Activated naive CD8-positive, alpha-beta T cell treated with anti-CD3 and anti-CD28 coated beads, Interleukin-2, amount 50 U/mL, for 24 hours (primary cell): ENCODE measurements around the gene SYTL2.

Source experiments
- ATAC-seq: fragments of 150-1000 bp; cut with Tn5 transposase; one replicate; pipeline ENCODE4 v1.10.0; 2021
- DNase-seq: peaks from one replicate; pipeline ENCODE4 v3.0.0; 2021
- H3K27ac Mint-ChIP-seq: one replicate; pipeline ENCODE4 v1.8.0; 2021; ENCODE audit warnings: mild to moderate bottlenecking, mixed read lengths
- H3K27me3 Mint-ChIP-seq: one replicate; pipeline ENCODE4 v1.8.0; 2021; ENCODE audit warnings: mixed read lengths
- H3K36me3 Mint-ChIP-seq: one replicate; pipeline ENCODE4 v1.8.0; 2021; ENCODE audit warnings: low read depth, mixed read lengths
- H3K4me1 Mint-ChIP-seq: one replicate; pipeline ENCODE4 v1.8.0; 2021; ENCODE audit warnings: mixed read lengths
- H3K4me3 Mint-ChIP-seq: one replicate; pipeline ENCODE4 v1.8.0; 2021; ENCODE audit warnings: mild to moderate bottlenecking, moderate library complexity, mixed read lengths
- H3K9me3 Mint-ChIP-seq: one replicate; pipeline ENCODE4 v1.8.0; 2021; ENCODE audit warnings: mixed read lengths

SYTL2 gene

DNA sequence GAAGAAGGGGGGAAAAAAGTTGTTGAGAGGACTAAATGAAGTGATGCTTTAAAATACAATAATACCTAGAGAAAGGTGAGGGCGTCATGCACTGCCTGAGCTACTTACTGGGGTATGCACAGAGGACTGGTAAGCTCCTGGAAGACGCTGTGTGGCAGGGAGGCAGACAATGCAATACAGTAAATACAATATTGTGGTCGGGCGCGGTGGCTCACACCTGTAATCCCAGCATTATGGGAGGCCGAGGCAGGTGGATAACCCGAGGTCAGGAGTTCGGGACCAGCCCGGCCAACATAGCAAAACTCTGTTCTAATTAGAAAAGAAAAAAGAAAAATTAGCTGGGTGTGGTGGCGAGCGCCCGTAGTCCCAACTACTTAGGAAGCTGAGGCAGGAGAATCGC lies 683 bp upstream of the SYTL2 start:
- DNase-seq (no peak), ATAC-seq (no peak)
- H3K36me3 Mint-ChIP-seq = no peaks in the 10 kb centered on the region
- no peaks in the 10 kb centered on the region for H3K9me3 Mint-ChIP-seq
- H3K4me3 Mint-ChIP-seq = peak overlapping the region; percentile 82
- H3K27ac Mint-ChIP-seq = no peak overlapping the region
- H3K27me3 Mint-ChIP-seq = peaks cover 7% of the 10 kb centered on the region
- peaks cover 28% of the 10 kb centered on the region for H3K4me1 Mint-ChIP-seq

GRCh38 chr11:85810521-85810870 lies 445 bp downstream of the SYTL2 start:
- DNase-seq (peak; percentile 9), ATAC-seq (no peak)
- Mint-ChIP-seq H3K4me3 (peak overlapping the region; percentile 82), H3K4me1 (peaks cover 28% of the 10 kb centered on the region), H3K27me3 (peaks cover 7% of the 10 kb centered on the region), H3K9me3 (no peaks in the 10 kb centered on the region), H3K27ac (peak overlapping the region; percentile 56), H3K36me3 (no peaks in the 10 kb centered on the region)

- peak; percentile 41 for ATAC-seq
- peaks cover 7% of the 10 kb centered on the region for H3K27me3 Mint-ChIP-seq
Observed at GRCh38 chr11:85809863-85810262, 1.1 kb downstream of the SYTL2 start.

GRCh38 chr11:85809191-85809590 lies 1.8 kb downstream of the SYTL2 start:
- H3K4me3 Mint-ChIP-seq = no peak overlapping the region
- peaks cover 28% of the 10 kb centered on the region for H3K4me1 Mint-ChIP-seq
- no peak overlapping the region for H3K27ac Mint-ChIP-seq
- ATAC-seq = no peak
- no peaks in the 10 kb centered on the region for H3K36me3 Mint-ChIP-seq
- no peaks in the 10 kb centered on the region for H3K9me3 Mint-ChIP-seq
- DNase-seq = no peak
- peaks cover 7% of the 10 kb centered on the region for H3K27me3 Mint-ChIP-seq

More at GRCh38 chr11:85809863-85810262, 1.1 kb downstream of the SYTL2 start:
- Mint-ChIP-seq H3K36me3 (no peaks in the 10 kb centered on the region), H3K27ac (peak overlapping the region; percentile 56), H3K4me1 (peaks cover 28% of the 10 kb centered on the region), H3K4me3 (peak overlapping the region; percentile 82), H3K9me3 (no peaks in the 10 kb centered on the region)
- DNase-seq = peak; percentile 37

- H3K27me3 Mint-ChIP-seq = no peaks in the 10 kb centered on the region
- no peak overlapping the region for H3K27ac Mint-ChIP-seq
- H3K4me1 Mint-ChIP-seq = peaks cover 26% of the 10 kb centered on the region
- DNase-seq (no peak), ATAC-seq (no peak)
- no peak overlapping the region for H3K4me3 Mint-ChIP-seq
- H3K36me3 Mint-ChIP-seq = no peaks in the 10 kb centered on the region
- no peaks in the 10 kb centered on the region for H3K9me3 Mint-ChIP-seq
Observed at GRCh38 chr11:85806876-85807275, 4.1 kb downstream of the SYTL2 start.

- H3K27ac Mint-ChIP-seq = no peak overlapping the region
- H3K9me3 Mint-ChIP-seq = no peaks in the 10 kb centered on the region
- ATAC-seq (no peak), DNase-seq (no peak)
- no peak overlapping the region for H3K4me3 Mint-ChIP-seq
- H3K4me1 Mint-ChIP-seq = peaks cover 21% of the 10 kb centered on the region
- no peaks in the 10 kb centered on the region for H3K27me3 Mint-ChIP-seq
- H3K36me3 Mint-ChIP-seq = no peaks in the 10 kb centered on the region
Observed at GRCh38 chr11:85806016-85806415, 4.9 kb downstream of the SYTL2 start.

DNA sequence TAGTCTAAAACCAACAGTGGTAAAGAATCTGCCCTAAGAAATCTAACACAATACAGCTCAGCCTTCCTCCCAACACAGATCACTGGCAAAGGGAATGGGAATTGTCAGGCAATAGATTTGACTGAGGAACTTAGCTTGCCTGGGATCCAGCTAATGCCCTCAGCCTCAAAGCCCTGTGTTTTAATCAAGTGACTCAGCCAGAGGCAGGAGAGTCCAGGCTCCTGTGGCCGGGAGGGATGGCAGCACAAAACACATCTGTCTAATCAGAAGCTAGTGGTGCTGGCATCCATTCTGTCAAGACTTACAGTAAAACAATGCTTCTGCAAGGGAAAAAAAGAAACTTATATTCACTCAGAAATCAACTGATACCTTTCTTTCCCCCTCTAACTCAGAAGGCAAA lies 5.6 kb downstream of the SYTL2 start:
- no peak overlapping the region for H3K27ac Mint-ChIP-seq
- no peaks in the 10 kb centered on the region for H3K27me3 Mint-ChIP-seq
- no peaks in the 10 kb centered on the region for H3K36me3 Mint-ChIP-seq
- no peak overlapping the region for H3K4me3 Mint-ChIP-seq
- ATAC-seq (no peak), DNase-seq (no peak)
- H3K9me3 Mint-ChIP-seq = no peaks in the 10 kb centered on the region
- H3K4me1 Mint-ChIP-seq = peaks cover 18% of the 10 kb centered on the region

GRCh38 chr11:85803920-85804319 lies 7.0 kb downstream of the SYTL2 start:
- Mint-ChIP-seq H3K9me3 (no peaks in the 10 kb centered on the region), H3K36me3 (no peaks in the 10 kb centered on the region), H3K27ac (no peak overlapping the region), H3K4me3 (no peak overlapping the region), H3K4me1 (peaks cover 6% of the 10 kb centered on the region), H3K27me3 (no peaks in the 10 kb centered on the region)
- no peak for DNase-seq
- ATAC-seq = no peak

DNA sequence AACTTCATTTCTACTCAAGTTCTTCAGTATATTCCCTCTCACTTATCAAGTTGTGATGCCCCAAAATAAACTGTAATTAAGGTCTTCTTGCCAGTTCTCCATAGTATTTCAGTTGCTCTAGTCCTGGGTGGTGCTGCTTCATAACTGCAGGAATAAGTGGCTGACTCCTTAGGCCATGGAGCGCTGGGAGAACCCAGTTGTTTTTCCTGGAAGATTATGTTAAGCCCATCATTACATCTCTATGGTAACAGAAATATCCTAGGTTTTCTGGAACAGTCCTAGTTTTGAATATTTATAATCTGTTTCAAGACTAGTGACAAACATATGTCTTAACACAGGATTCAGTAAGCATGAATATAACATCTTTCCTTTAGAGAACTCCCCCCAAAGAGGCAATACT lies 7.6 kb downstream of the SYTL2 start:
- H3K27ac Mint-ChIP-seq = no peak overlapping the region
- peaks cover 3% of the 10 kb centered on the region for H3K4me1 Mint-ChIP-seq
- H3K4me3 Mint-ChIP-seq = no peak overlapping the region
- DNase-seq (no peak), ATAC-seq (no peak)
- no peaks in the 10 kb centered on the region for H3K36me3 Mint-ChIP-seq
- no peaks in the 10 kb centered on the region for H3K9me3 Mint-ChIP-seq
- no peaks in the 10 kb centered on the region for H3K27me3 Mint-ChIP-seq

DNA sequence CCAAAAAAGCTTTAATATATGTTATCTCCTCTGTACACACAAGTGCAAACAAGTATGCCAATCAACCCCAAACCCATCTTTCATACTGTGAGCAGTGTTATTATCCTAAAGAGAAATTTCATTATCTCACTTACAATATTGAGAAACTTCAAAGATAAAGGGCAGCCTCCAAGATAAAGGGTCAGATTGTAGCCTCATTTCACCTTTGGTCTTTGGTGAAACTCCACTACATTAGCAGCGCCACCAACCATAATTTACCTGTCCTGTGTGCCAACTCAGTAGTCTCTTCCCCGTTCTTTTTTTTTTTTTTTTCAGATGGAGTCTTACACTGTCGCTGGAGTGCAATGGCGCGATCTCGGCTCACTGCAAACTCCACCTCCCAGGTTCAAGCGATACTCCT lies 9.4 kb downstream of the SYTL2 start:
- Mint-ChIP-seq H3K27me3 (no peaks in the 10 kb centered on the region), H3K36me3 (no peaks in the 10 kb centered on the region), H3K4me3 (no peak overlapping the region), H3K4me1 (peaks cover 3% of the 10 kb centered on the region), H3K9me3 (no peaks in the 10 kb centered on the region), H3K27ac (no peak overlapping the region)
- ATAC-seq (no peak), DNase-seq (no peak)

GRCh38 chr11:85800595-85801342 lies 10.2 kb downstream of the SYTL2 start:
- no peak for DNase-seq
- no peaks in the 10 kb centered on the region for H3K9me3 Mint-ChIP-seq
- H3K27me3 Mint-ChIP-seq = no peaks in the 10 kb centered on the region
- H3K27ac Mint-ChIP-seq = no peak overlapping the region
- peaks cover 3% of the 10 kb centered on the region for H3K4me1 Mint-ChIP-seq
- no peaks in the 10 kb centered on the region for H3K36me3 Mint-ChIP-seq
- ATAC-seq = no peak
- no peak overlapping the region for H3K4me3 Mint-ChIP-seq

DNA sequence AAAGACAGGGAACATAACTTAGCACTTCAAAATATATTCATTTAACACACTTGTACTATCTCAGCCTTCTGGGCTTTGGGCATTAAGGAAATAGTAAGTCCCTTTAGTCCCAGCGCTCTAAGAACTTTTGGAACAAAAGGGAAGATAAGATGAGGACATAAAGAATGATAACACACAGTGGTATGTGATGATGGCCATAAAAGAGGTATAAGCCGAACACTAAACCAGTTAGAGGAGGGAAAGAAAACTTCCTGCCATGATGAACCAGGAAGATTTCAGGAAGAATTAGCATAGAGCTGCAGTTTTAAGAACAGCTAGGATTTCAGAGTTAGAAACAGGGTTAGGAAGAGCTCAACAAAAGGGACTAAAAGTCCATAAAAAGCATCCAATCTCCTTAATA lies 11.8 kb downstream of the SYTL2 start:
- DNase-seq (no peak), ATAC-seq (no peak)
- Mint-ChIP-seq H3K4me3 (no peak overlapping the region), H3K4me1 (peaks cover 3% of the 10 kb centered on the region), H3K36me3 (no peaks in the 10 kb centered on the region), H3K27ac (no peak overlapping the region), H3K27me3 (no peaks in the 10 kb centered on the region), H3K9me3 (no peaks in the 10 kb centered on the region)

- H3K36me3 Mint-ChIP-seq = no peaks in the 10 kb centered on the region
- H3K27me3 Mint-ChIP-seq = no peaks in the 10 kb centered on the region
- peaks cover 3% of the 10 kb centered on the region for H3K4me1 Mint-ChIP-seq
- DNase-seq (no peak), ATAC-seq (no peak)
- H3K9me3 Mint-ChIP-seq = no peaks in the 10 kb centered on the region
- H3K27ac Mint-ChIP-seq = no peak overlapping the region
- H3K4me3 Mint-ChIP-seq = no peak overlapping the region
Observed at GRCh38 chr11:85798361-85798760, 12.6 kb downstream of the SYTL2 start.

DNA sequence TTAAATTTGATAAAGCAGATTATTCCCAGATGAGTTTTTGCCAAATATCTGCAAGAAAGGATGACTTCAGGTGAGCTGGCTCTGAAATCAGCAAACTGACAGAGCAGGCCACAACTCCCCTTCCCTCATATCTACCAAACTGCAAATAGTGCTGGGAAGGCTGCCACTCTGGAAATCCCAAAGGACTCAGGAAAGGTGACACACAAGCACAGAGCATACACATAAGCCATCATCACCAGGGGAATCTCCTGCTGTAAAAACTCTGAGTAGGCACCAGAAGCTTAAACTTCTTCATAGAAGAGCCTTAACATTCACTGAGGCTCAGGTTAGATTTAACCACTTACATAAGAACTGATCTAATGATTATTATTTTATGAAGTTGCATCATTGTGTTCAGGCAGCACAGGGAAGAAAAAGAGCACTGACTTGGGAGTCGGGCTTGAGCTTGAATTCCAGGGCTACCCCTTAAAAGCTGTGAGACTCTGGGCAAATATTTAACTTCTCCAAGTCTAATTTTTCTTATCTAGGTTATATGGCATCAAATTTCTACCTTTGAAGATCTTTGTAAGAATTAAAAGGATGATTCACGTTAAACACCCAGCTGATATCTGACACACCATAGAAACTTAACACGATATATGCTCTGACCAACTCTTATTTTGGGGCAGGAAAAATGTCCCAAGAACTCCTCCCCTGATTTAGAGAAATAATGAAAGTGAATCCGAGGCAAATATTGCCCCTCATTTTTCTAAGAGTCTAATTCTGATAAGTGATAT lies 15.0 kb downstream of the SYTL2 start:
- Mint-ChIP-seq H3K27me3 (no peaks in the 10 kb centered on the region), H3K4me1 (peaks cover 8% of the 10 kb centered on the region), H3K4me3 (no peak overlapping the region), H3K9me3 (no peaks in the 10 kb centered on the region), H3K27ac (no peak overlapping the region), H3K36me3 (no peaks in the 10 kb centered on the region)
- DNase-seq (no peak), ATAC-seq (no peak)

DNA sequence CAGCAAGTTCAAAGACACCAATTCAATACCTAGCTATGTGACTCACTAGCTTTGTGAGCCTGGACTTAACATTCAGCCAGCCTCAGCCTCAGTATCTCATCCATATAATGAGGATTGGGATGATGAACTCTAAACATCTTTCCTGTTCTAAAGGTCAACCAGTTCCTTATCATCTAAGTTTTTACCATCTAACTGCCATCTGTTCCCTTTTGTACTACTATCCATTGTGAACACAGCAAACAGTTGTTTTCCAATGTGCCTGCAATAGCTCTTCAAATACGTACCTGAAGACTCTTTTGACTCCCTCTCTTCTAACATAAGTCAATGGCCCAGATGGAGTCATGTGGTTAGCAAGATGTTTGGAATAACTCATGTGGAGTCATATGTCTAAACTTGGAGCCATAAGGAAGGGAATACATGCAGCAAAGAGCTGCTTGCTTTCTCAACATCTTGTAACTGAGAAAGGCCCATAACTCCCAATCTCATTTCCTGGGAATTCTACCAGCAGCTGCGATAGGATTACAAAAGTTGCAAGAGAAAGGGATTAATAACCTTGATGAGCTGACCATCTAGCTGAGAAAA lies 19.4 kb downstream of the SYTL2 start:
- no peak for DNase-seq
- Mint-ChIP-seq H3K27ac (no peak overlapping the region), H3K27me3 (no peaks in the 10 kb centered on the region)

More for the DNA sequence above, 19.4 kb downstream of the SYTL2 start:
- Mint-ChIP-seq H3K4me3 (no peak overlapping the region), H3K36me3 (no peaks in the 10 kb centered on the region), H3K4me1 (peaks cover 5% of the 10 kb centered on the region), H3K9me3 (no peaks in the 10 kb centered on the region)
- no peak for ATAC-seq
